ENCODE results near the gene DENND2C. TPM values are rescaled to one million over a fixed set of nuclear protein-coding genes. Genes with fewer than 3 reads are reported as not detected.

The DENND2C gene
- total RNA-seq, 1 experiment from 2014 or later, result 3.6 TPM

- no peak for TF ChIP-seq CTCF (conservative IDR thresholded peaks at IDR 0.05)
- Histone ChIP-seq H2BK12ac (ENCODE audit: insufficient read length, low read depth, low read length) (no peak overlapping the region), H3K23me2 (ENCODE audit: insufficient read length, low read depth, low read length, poor library complexity, severe bottlenecking) (no peaks in the 10 kb centered on the region), H3K9ac (ENCODE audit: extremely low read depth, insufficient read length, low read length) (no peak overlapping the region), H3K79me2 (ENCODE audit: insufficient read depth, low read length) (no peaks in the 10 kb centered on the region), H3K9me3 (ENCODE audit: control insufficient read depth, low read depth, low read length) (no peaks in the 10 kb centered on the region), H3K4me2 (ENCODE audit: insufficient read depth, insufficient read length, low read length) (no peak overlapping the region), H4K91ac (ENCODE audit: insufficient read length, low read depth, low read length) (no peak overlapping the region), H3K4me1 (ENCODE audit: insufficient read depth, low read length) (no peaks in the 10 kb centered on the region), H2BK15ac (ENCODE audit: low read depth, low read length) (no peak overlapping the region), H3T11ph (ENCODE audit: low read length) (no peak overlapping the region), H4K8ac (replicated peaks; ENCODE audit: insufficient read length, low read depth, low read length) (no peak overlapping the region), H3K79me1 (ENCODE audit: insufficient read depth, low read depth, low read length, poor library complexity, severe bottlenecking) (no peaks in the 10 kb centered on the region), H3K27ac (ENCODE audit: insufficient read length, low read depth, low read length) (no peak overlapping the region), H4K20me1 (ENCODE audit: control insufficient read depth, insufficient read depth, insufficient read length) (no peaks in the 10 kb centered on the region), H3K27me3 (ENCODE audit: insufficient read depth, low read length) (no peaks in the 10 kb centered on the region), H4K5ac (ENCODE audit: insufficient read length, low read depth, low read length) (no peak overlapping the region), H2AFZ (ENCODE audit: low read length) (no peak overlapping the region), H3K14ac (ENCODE audit: insufficient read depth, low read length) (no peak overlapping the region), H3K23ac (ENCODE audit: insufficient read length, low read depth, low read length) (no peak overlapping the region), H2BK20ac (ENCODE audit: low read depth, low read length, poor library complexity, severe bottlenecking) (no peak overlapping the region), H2AK5ac (ENCODE audit: insufficient read length, low read length) (no peak overlapping the region), H3K56ac (ENCODE audit: insufficient read length, low read depth, low read length) (no peak overlapping the region), H3K18ac (ENCODE audit: insufficient read length, low read depth, low read length) (no peak overlapping the region), H2BK5ac (ENCODE audit: insufficient read length, low read length) (no peak overlapping the region), H3K4ac (ENCODE audit: low read depth, low read length) (no peak overlapping the region), H2BK120ac (ENCODE audit: low read depth, low read length, poor library complexity, severe bottlenecking) (no peak overlapping the region)
- H3K36me3 Mint-ChIP-seq (ENCODE audit: insufficient read depth in 1 of 3, low read depth in 3 of 3), result no peaks in the 10 kb centered on the region
- H3K27me3 Mint-ChIP-seq (ENCODE audit: low read depth), result peaks cover 19% of the 10 kb centered on the region
- H3K4me3 Mint-ChIP-seq, result no peak overlapping the region
- no peaks in the 10 kb centered on the region for H3K9me3 Mint-ChIP-seq
- no peak overlapping the region for H3K27ac Mint-ChIP-seq
- DNase-seq, result no peak
- H3K4me1 Mint-ChIP-seq, result no peaks in the 10 kb centered on the region
- no CpG with 5 or more reads among the region's 1 CpG for WGBS (ENCODE audit: extremely low coverage, insufficient read length, low lambda C conversion rate)
These were observed 20.3 kb upstream of the DENND2C start for GRCh38 chr1:114690148-114690547.
